Ecto neural progenitor cell (in vitro differentiated cells): ENCODE measurements around the gene TRAPPC11.

ENCODE experiments used
- DNase-seq: peaks from one replicate; pipeline ENCODE4 v3.0.0-alpha.2; 2018; ENCODE audit warnings: low spot score

TRAPPC11 gene

DNA sequence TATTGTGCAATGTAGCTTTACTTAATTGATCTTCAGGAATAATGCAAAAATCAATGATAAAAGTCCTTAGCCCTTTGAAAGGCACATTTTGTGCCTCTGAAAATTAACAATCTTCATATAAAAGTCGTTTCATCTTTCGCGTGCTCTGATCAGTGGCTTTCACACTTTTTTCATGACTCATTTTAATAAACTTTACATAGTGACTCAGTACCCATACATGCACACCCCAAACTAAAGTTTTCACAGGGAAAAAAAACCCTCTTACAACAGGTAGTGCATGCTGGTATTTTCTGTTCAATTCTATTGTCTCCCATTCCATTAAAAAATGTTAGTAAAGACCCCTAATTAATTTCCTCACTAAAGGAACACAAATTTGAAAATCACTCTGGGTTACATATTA, 21.6 kb upstream of the TRAPPC11 start:
- DNase-seq: no peak

GRCh38 chr4:183638436-183638835, 20.7 kb upstream of the TRAPPC11 start:
- DNase-seq: no peak

GRCh38 chr4:183639291-183639690, 19.8 kb upstream of the TRAPPC11 start:
- DNase-seq: no peak

- no peak for DNase-seq
Measured at GRCh38 chr4:183645326-183645725, 13.8 kb upstream of the TRAPPC11 start.

GRCh38 chr4:183657564-183657963, 1.5 kb upstream of the TRAPPC11 start:
- DNase-seq: no peak

DNA sequence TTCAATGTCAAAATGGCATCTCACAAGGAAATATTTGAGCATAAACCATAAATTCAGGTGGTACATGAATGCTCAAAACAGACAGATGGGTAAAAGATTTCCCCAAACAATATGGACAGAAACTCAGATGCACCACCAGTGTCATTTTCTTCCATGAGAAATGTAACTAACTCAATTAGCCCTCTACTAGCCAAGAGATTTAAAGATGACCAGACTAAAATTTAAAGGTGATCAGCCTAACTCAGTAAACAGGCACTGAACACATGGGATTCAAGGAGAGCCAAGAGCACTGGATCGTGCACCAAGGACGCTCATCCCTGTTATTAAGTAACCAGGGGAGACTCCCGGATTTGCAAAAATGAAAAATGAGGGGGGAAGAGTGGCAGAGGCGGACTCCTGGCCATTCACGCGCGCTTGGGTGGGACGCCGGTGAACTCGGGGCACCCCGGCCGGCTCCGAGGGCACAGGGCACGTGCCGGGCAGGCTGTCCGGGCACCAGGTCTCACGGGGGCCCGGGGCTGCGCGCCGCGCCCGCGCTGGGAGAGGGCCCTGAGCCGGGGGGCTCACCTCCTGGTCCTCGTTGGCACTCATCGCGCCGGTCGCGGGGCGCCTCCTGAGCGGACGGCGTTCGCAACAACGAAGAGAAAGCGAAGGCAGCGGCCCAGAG, 598 bp upstream of the TRAPPC11 start:
- peak; percentile 62 for DNase-seq

DNA sequence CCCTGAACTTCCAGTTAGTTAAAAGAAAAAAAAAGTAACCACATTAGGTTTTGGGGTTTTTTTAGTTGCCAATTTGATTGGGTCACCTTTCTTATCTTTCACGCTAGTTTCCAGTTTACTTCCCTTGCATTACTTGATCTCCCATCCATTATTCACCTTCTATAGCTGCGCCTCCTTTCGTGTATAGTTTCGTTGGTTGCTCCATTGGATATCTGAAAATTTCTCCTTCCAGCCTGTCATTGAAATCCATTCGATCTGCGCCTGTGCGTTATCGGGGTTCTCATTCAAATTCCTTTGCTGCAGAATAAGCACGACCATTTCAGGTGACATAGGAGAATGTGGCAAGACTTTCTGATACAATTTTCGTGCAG, 764 bp downstream of the TRAPPC11 start:
- no peak for DNase-seq

DNA sequence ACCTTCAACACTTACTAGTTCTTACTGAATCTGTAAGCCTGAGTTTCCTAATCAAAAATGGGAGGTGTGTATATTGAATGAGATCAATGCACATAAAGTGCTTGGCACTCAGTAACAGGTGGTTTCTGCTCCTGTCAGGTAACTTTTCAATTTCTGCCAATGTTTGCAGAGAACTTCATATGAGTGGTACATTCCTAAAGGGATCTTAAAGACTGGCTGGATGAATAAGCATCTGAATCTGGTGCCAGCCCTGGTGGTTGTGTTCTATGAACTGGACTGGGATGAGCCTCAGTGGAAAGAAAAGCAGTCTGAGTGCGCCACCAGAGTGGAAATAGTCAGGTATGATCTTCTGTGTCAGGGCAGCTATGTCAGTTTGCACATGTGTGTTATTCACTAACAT, 7.0 kb downstream of the TRAPPC11 start:
- DNase-seq: no peak

DNA sequence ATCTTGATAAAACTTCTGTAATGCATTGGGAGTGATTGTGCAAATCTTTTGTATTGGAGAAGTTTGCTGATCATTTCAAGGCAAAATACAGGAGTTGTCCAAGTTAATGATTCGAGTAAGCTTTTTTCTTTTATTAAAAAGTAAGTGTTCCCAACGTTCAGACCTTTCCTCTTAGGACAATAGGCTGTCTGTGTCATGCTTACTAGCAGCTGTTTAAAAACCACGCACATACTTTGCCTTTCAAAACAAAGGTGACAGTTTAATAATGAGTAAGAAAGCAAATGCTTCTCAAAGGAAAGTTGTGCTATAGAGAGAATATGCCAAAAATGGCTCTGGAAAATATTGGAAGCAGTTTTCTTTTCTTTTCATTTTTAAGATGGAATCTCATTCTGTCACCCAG, 11.2 kb downstream of the TRAPPC11 start:
- DNase-seq: no peak

- DNase-seq: no peak
Measured at GRCh38 chr4:183670960-183671555, 12.0 kb downstream of the TRAPPC11 start.

DNA sequence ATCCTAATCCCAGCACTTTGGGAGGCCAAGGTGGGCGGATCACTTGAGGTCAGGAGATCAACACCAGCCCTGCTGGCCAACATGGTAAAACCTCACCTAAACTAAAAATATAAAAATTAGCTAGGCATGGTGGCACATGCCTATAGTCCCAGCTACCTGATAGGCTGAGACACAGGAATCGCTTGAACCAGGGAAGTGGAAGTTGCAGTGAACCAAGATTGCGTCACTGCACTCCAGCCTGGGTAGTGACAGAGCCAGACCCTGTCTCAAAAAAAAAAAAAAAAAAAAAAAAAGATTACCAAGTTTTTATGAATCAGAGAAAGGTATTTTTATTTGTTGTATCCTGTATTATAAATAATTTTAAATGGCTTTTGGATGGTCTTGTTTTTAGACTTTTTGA, 15.1 kb downstream of the TRAPPC11 start:
- DNase-seq: no peak

- DNase-seq: no peak
Measured at GRCh38 chr4:183675625-183676024, 16.5 kb downstream of the TRAPPC11 start.

- DNase-seq: no peak
Measured at GRCh38 chr4:183681119-183681518, 22.0 kb downstream of the TRAPPC11 start.

GRCh38 chr4:183686461-183686860, 27.4 kb downstream of the TRAPPC11 start:
- DNase-seq: no peak

DNA sequence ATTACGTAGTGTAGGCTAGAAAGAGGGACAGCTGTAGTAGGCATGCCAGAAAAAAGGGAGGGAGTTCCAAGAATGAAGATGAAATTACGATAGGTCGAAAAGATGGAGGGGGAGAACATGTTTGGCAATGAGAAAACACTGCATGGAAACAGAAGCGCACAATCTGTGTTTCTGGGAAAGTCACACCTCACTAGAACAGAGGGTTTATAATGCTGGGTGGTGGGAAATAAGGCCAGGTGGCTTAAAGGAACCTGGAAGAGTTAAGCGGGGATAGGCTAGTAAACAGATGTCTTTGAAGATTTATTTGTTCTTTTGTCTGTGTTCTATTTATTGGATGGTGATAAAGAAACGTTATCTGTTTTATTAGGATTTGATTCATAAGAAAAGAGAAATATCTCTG, 29.1 kb downstream of the TRAPPC11 start:
- DNase-seq: no peak

GRCh38 chr4:183691006-183691405, 31.9 kb downstream of the TRAPPC11 start:
- no peak for DNase-seq

- DNase-seq: no peak
Measured at GRCh38 chr4:183691897-183692296, 32.8 kb downstream of the TRAPPC11 start.

- no peak for DNase-seq
Measured at GRCh38 chr4:183698909-183699308, 39.8 kb downstream of the TRAPPC11 start.

- no peak for DNase-seq
Measured at GRCh38 chr4:183700407-183700806, 41.3 kb downstream of the TRAPPC11 start.

GRCh38 chr4:183702492-183702891, 43.4 kb downstream of the TRAPPC11 start:
- DNase-seq: no peak

- no peak for DNase-seq
Measured at GRCh38 chr4:183714626-183715025, 55.5 kb downstream of the TRAPPC11 start.

- DNase-seq: no peak
Measured at GRCh38 chr4:183716302-183716701, 57.2 kb downstream of the TRAPPC11 start.

- DNase-seq: no peak
Measured at GRCh38 chr4:183718876-183719275, 59.8 kb downstream of the TRAPPC11 start.
